H1 (cell line): ENCODE measurements around the gene NCR2.

Source experiments
- HDAC2 ChIP-seq, 2 experiments: fragments of 300-600 bp in 1 of 2; sonication (generic) in 1 of 2; IDR thresholded peaks; 2 replicates each; pipeline ENCODE4 v1.6.1; 2011 to 2012; ENCODE audit warnings: low read depth in 2 of 2, low read length in 2 of 2, mild to moderate bottlenecking in 2 of 2, moderate library complexity in 2 of 2, borderline replicate concordance in 1 of 2, inconsistent platforms in 1 of 2
- MAFK ChIP-seq: IDR thresholded peaks from 2 replicates; pipeline ENCODE4 v1.6.1; 2012; ENCODE audit warnings: low read depth, mild to moderate bottlenecking, improper control_type of control experiment, low read length
- POLR2A ChIP-seq, 2 experiments: IDR thresholded peaks; 1 replicate in 1 of 2; 2 replicates in 1 of 2; pipeline ENCODE4 v1.6.1; 2011; ENCODE audit warnings: low read depth in 2 of 2, low read length in 2 of 2, mild to moderate bottlenecking in 2 of 2; ENCODE audit errors: control extremely low read depth in 1 of 2
- TAF1 ChIP-seq: IDR thresholded peaks from 2 replicates; pipeline ENCODE4 v1.6.1; 2011; ENCODE audit warnings: mild to moderate bottlenecking, low read depth, low read length
- YY1 ChIP-seq: IDR thresholded peaks from 2 replicates; pipeline ENCODE4 v1.6.1; 2011; ENCODE audit warnings: low read depth, mild to moderate bottlenecking, low read length
- TF ChIP-seq, protein P1 (sequence below), 3 experiments: IDR thresholded peaks; 1 replicate in 2 of 3; 2 replicates in 1 of 3; pipeline versions ENCODE4 v1.5.1 to v1.6.1; 2011; ENCODE audit warnings: low read length in 3 of 3, mild to moderate bottlenecking in 3 of 3, inconsistent platforms in 2 of 3, low read depth in 1 of 3, moderate library complexity in 1 of 3; ENCODE audit not compliant: insufficient read depth in 1 of 3; ENCODE audit errors: control extremely low read depth in 1 of 3

DNA sequence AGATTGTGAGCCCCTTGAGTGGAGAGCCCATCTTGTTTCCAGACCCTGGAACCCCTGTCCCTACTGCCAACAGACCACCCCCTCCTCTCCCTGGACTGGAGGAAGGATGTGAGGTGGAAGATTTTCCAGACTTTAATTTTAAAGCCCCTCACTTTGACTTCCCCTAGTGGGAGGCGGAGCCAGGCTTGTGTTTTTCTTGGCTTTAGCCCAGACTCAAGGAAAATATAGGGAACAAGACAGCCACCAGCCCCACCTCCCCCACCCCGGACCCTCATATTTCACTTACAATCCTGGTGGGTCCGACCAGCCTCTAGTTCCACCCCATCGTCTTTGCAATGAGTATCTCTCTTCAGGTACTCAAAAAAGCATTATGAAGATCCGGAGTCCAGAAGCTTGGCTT, 40.8 kb downstream of the NCR2 start:
- TF ChIP-seq, protein P1, sequence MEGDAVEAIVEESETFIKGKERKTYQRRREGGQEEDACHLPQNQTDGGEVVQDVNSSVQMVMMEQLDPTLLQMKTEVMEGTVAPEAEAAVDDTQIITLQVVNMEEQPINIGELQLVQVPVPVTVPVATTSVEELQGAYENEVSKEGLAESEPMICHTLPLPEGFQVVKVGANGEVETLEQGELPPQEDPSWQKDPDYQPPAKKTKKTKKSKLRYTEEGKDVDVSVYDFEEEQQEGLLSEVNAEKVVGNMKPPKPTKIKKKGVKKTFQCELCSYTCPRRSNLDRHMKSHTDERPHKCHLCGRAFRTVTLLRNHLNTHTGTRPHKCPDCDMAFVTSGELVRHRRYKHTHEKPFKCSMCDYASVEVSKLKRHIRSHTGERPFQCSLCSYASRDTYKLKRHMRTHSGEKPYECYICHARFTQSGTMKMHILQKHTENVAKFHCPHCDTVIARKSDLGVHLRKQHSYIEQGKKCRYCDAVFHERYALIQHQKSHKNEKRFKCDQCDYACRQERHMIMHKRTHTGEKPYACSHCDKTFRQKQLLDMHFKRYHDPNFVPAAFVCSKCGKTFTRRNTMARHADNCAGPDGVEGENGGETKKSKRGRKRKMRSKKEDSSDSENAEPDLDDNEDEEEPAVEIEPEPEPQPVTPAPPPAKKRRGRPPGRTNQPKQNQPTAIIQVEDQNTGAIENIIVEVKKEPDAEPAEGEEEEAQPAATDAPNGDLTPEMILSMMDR (IDR thresholded peaks at IDR 0.05; ENCODE audit: control extremely low read depth in 1 of 3, insufficient read depth in 1 of 3, low read depth in 1 of 3, low read length in 3 of 3): no peak
- TF ChIP-seq POLR2A (IDR thresholded peaks at IDR 0.05; ENCODE audit: control extremely low read depth in 1 of 2, low read depth in 2 of 2, low read length in 2 of 2): no peak
- TF ChIP-seq MAFK: no peak
- TF ChIP-seq HDAC2 (IDR thresholded peaks at IDR 0.05; ENCODE audit: borderline replicate concordance in 1 of 2, low read depth in 2 of 2, low read length in 2 of 2): no peak
- no peak for TF ChIP-seq TAF1
- TF ChIP-seq YY1: no peak
